ENCODE measurements around the gene CCNF.
A peak's percentile ranks its signal among the peaks of the same experiment; 100 is the strongest.
"Not testable (repeated sequence)": the region's sequence is repeated elsewhere in the genome, so short reads cannot be mapped to it uniquely, and the experiment has no call there.

CCNF gene

DNA sequence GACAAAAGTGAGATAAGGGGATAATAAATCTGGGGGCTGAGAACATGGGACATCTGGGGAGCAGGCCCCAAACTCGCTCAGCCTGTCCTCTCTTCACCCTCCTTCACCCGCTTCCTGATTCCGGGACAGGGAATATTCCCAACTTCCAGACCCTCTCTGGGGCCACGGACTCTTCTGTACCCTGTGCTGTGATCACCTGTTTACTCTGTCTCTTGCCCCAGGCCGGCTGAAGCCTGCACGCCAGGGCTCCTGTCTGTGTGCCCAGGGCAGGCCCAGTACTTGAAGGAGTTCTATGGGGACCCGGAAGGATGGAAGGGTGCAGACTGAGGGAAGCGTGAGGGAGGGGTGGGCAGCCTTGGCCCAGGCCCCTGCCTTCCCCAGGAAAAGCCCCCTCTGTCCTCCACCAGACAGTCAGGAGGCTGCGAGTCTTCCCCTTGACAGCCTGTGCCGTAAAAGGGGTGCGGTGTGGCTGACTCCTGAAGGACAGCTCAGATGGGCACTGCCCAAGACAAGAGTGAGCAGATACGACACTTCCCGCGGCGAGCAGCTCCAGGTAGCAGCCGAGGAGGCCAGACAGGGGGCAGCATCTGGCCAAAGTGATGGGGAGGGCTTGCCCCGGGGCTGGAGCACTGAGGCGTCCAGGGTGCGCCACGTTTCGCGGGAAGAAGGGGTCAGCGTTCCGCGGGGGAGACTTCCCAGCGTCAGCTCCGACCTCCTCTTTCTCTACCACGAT is 1.0 kb upstream of the CCNF start:
- DNase-seq = peak; percentile 39 to 71

DNA sequence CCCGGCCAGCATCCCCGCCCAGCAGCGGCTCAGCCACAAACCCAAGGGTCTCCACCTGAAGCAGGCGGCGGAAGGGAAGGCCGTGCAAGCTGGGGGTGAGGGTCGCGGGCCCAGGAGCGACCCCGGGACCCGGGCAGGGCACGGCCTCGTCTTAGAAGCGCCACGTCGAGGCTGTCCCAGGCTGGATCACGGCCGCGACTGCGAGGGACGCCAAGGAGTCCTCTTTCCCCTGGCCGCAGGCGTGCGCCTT is 538 bp upstream of the CCNF start:
- no peak for DNase-seq

DNA sequence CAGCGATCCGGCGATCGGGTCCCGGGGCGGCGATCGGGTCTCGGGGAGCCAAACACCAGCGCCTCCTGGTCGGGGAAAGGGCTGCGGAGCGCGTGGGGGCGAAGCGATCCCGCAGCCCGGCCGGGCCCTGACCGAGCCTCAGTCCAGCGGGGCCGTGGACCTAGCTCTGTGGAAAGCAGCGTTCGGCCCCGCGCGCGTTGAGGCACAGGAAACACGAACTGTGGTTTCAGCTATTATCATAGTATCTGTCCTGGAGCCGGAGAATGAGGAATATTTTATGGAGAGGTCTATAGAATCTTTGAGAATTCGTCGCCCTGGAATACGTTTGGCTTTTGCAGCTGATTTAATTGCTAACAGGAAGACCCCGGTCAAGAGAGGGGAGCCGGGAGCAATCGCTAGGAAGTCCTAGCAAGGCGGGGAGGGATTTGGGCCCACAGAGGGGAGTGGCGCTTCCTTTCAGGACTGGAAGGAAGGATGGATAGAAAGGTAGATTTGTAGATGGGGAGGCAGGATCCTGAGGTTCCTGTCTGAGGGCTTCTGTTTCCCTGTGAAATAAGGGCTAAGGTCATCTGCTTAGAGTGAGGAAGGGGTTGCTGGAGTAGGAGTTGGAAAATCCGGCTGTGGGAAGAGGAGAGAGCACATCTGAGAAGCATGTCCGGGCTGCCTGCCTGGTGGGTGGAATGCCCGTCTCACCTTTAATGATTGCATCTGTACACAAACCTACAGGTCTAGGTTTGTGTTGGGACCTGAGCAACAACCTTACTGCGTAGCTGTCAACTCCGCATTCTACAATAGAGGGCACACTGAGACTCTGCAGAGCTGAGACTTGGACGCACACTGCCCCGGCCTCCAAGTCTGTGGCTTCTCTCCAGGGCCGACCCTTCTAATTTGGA is 770 bp downstream of the CCNF start:
- peak in 1 of 2 experiments; percentile 42 for DNase-seq

DNA sequence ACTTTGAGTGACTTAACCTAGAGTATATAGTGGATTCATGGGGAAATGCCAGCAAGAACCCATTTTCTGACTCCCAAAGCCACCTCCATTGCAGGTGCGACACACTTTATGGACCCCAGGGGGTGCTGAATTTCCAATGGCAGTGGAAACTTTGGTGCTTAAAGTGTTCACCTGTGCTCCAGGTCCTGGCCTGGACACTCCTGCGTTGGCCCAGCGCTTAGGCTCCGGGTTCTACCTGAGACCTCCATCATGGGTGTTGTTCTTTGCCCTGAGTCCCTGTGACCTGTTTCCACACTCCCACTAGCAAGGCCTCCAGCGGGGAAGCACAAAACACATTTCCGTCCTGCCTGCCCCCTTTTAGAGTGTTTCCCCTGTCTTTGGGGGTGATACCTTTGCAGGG is 3.0 kb downstream of the CCNF start:
- no peak for DNase-seq

DNA sequence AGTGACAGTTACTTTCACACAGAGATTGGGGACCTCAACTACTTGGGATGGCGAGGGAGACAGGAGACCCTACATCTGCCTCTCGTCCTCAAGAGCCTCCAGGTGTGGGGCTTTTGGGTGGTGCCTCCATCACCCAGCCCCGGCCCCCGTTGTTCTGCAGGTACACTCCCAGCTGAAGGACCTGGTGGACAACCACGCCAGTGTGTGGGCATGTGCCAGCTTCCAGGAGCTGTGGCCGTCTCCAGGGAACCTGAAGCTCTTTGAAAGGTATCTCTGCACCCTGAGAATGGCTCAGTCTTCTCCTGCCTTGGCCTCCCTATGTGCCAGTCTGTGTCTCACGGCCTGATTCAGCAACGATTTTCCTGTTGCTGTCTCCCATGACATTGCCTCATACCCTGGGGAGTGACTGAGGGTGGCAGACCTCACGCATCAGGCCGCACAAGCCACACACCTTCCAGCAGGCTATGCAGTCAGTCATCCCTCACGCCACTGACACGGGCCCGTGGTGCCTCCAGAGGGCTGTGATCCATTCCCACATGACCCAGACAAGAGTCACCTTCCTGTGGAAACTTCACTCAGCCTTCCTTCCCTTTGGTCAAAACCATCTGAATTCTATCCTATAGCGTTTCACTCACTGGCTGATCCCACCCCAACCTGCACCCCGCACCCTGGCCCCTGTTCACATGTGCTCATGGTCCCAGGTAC is 3.7 kb downstream of the CCNF start:
- DNase-seq = no peak

DNA sequence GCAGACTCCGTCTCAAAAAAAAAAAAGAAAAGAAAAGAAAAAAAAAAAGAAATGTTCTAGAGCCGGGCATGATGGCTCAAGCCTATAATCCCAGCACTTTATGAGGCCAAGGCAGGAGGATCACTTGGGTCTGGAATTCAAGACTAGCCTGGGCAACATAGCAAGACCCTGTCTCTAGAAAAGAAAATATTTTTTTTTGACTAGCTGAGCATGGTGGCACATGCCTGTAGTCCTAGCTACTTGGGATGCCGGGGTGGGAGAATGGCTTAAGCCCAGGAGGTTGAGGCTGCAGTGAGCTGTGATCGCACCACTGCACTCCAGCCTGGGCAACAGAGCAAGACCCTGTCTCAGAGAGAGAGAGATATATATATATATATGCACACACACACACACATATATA is 6.0 kb downstream of the CCNF start:
- DNase-seq = not testable (repeated sequence)

DNA sequence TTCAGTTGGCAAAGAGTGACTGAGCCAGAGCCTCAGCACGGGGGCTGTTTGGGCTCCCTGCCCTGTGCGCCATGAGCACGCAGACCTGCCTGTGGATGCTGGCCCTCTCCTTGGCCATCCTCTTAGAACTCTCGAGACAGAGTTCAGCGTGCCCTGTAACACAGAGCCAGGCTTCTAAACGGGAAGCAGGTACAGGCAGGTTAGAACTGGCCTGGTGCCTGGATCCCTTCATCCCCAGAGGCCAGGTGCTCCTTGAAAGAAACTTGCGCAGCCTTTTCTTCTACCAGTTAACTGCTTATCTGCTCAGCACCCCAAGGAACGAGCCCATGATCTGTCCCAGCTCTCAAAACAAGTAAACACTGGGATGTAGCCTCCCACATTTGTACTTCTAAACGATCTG is 6.9 kb downstream of the CCNF start:
- no peak for DNase-seq

DNA sequence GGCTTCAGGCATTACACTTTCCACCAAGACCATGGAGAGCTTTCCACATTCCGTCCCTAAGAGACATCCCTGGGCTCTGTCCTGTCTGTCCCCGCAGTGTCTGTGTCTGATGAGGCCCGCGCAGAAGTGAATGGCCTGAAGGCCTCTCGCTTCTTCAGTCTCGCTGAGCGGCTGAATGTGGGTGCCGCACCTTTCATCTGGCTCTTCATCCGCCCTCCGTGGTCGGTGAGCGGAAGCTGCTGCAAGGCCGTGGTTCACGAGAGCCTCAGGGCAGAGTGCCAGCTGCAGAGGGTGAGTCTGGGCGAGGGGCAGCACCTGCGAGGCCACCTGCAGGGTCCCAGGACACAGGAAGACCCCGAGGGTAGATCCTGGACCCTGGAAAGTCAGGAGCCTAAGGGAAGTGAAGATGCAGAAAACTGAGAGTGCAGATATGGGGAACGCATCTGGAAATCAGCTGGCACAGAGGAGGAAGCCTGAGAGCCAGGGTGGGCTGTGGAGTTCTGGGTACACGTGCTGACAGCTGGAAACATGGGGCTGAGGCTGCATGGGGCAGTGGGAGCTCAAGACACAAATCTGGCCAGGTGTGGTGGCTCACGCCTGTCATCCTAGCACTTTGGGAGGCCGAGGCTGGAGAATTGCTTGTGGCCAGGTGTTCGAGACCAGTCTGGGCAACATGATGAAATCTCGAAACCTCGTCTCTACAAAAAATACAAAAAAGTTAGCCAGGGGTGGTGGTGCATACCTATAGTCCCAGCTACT is 8.0 kb downstream of the CCNF start:
- no peak for DNase-seq

DNA sequence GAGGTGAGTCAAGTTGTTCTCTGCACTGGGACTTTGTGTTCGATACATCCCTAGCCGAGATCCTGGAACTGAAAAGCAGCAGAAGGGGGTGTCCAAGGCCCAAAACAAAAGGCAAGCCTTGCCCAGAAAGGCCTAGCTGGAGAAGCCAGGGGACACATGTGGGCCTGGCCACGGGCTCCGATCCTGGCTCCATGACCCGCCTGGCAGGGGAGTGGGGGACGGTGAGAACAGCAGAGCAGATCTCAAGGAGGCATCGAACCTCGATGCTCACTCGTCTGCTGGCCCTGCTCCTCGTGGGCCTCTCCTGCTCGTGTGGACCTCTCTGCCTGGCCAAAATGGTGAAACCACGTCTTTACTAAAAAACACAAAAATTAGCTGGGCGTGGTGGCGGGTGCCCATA is 8.9 kb downstream of the CCNF start:
- no peak for DNase-seq

DNA sequence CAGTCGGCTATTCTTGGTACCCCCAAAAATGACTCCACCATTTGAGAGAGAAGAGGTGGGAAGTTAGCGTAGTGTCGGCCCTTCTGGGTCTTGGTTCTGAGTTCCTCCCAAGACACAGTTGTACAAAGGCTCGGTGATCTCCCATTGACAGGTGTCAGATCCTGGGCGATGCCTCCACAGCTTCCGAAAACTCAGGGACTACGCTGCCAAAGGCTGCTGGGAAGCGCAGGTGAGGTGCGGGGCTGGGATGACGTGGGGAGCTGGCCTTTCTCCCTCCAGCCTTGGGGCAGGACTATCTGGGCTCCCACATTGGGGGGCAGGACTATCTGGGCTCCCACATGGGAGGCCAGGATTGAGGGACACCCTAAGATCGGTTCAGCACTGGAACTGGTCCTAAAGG is 10.4 kb downstream of the CCNF start:
- no peak for DNase-seq

DNA sequence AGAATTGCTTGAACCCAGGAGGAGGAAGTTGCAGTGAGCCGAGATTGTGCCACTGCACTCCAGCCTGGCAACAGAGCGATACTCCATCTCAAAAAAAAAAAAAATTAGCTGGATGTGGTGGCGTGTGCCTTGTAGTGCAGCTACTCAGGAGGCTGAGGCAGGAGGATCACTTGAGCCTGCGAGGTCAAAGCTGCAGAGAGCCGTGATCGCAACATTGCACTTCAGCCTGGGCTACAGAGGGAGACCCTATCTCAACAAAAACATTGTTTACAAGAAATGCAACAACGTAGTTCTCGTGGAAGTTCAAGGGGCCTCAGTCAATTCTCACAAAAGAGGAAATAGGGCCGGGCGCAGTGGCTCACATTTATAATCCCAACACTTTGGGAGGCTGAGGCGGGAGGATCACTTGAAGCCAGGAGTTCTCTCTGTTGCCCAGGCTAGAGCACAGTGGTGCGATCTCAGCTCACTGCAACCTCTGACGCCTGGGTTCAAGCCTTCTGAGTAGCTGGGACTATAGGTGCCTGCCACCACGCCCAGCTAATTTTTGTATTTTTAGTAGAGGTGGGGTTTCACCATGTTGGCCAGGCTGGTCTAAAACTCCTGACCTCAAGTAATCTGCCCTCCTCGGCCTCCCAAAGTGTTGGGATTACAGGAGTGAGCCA is 12.0 kb downstream of the CCNF start:
- not testable (repeated sequence) for DNase-seq

DNA sequence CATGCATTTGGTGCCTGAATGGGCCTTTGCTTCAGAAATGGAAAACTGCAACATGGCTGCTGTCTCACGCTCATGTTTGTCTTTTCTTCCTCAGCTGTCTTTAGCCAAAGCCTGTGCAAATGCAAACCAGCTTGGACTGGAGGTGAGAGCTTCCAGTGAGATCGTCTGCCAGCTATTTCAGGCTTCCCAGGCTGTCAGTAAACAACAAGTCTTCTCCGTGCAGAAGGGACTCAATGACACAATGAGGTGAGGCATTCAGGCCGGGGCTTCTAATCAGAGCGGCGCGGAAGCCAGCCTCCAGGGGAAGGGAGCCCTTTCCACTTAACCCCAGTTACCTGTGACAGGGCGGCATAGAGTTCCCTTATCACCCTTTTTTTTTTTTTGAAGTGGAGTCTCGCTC is 14.3 kb downstream of the CCNF start:
- no peak for DNase-seq

DNA sequence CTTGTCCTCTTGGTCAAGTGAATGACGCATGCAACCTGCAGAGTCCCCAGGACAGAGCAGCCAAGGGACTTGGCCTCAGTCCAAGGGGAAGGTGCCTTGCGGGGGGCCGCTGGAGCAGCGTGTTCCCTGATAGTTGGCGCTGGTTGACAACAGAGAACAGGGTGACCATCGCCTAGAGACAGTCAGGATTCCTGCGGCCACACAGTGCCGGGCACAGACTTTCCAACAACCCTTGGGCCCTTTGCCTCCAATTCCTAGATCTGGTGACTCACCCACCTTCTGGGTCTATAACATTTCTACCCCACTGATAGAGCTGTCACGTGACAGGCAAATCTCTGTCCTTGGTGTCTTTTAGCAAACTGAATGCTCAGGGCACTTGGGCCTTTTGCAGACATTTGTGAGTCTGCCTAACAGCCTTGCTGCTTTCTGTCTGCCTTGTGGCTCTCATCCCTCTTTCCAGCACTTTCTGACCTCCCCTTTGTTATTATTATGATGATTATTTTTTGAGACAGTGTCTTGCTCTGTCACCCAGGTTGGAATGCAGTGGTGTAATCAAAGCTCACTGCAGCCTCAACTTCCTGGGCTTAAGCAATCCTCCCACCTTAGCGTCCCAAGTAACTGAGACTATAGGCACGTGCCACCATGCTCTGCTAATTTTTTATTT is 18.8 kb downstream of the CCNF start:
- no peak for DNase-seq

DNA sequence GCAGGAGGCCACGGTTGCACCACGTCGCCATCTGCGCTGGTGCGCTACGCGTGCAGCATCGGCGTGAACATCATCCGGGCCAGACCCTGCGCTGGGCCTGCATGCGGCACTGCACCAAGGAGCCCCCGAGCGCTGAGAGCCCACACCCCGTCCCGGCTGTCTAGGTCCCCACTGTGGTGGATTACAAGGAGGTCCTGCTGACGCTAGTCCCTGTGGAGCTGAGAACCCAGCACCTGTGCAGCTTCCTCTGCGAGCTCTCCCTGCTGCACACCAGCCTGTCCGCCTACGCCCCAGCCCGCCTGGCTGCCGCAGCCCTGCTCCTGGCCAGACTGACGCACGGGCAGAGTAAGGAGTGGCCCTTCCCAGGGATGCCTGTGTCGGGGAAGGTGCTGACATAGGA is 19.9 kb downstream of the CCNF start:
- DNase-seq = no peak

DNA sequence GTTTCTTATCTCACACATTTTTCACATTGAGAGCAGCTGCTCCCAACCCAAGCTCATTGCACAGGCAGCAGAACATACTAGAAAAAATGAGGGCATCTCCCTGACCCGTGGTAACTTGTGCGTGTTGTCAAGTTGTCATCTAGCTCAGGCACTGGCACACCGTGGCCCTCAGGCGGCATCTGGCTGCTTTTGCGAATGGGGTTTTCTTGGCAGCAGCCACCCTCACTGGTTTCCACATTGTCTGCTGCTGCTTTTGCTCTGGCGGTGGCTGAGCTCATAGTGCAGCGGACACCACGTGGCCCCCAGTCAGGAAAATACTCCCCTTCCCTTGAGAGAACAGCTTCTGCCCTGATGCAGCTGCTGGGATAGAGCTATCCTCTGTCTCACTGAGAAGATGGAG is 21.3 kb downstream of the CCNF start:
- DNase-seq = no peak

DNA sequence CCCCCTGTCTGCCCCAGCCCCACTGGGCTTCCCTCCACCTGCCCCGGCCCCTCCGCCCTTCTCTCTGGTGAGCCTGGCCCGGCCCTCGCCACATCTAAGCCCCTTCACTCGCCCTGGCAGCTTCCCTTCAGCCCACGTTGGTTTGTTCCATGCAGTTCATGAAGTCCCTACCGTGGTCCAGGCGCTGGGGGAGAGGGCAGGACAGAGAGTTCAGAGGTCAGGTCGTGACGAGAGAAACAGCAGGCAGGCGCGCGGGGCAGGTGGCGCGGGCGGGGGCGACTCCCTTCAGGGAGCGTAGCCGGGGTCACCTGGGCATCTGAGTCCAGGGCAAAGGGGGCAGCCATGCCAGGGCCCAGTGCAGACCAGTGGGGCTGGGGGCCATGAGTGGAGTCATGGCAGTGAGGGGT is 21.7 kb downstream of the CCNF start:
- no peak for DNase-seq

DNA sequence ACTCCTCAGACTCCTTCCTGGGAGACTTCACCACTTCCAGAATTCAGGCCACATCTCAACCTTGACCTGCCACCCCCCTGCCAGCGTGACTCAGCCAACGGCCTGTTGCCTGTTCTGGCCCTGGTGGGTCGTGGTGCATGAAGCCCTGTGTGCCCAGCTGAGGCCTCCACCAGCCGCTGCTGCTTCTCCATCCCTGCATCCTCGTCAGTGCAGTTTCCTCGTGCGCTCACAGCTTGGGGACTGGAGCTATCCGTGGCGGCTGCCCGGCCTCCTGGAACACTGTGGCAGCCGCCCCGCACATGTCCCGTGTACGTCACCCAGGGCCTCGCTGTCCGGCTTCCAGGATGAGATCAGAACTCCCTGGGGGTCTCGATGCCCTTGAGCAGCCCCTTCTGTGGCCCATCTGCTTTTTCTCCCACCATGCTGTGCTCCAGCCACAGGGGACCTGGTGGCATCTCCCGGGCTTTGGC is 22.6 kb downstream of the CCNF start:
- DNase-seq = no peak

DNA sequence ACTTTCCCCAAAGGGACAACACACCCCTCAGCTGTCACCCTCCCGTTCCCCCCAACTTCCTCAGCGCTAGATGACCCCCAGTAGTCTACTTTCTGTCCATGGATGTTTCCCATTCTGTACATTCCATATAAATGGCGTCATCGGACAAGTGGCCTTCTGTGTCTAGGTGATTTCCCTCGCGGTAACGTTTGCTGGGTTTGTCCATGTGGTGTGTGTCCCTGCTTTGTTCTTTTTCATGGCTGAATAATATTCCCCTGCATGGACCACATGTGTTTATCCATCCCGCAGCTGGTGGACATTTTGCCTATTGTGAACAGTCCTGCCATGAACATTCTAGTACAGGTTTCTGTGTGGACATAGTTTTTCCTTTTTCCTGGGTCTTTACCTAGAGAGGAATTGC is 23.4 kb downstream of the CCNF start:
- no peak for DNase-seq

DNA sequence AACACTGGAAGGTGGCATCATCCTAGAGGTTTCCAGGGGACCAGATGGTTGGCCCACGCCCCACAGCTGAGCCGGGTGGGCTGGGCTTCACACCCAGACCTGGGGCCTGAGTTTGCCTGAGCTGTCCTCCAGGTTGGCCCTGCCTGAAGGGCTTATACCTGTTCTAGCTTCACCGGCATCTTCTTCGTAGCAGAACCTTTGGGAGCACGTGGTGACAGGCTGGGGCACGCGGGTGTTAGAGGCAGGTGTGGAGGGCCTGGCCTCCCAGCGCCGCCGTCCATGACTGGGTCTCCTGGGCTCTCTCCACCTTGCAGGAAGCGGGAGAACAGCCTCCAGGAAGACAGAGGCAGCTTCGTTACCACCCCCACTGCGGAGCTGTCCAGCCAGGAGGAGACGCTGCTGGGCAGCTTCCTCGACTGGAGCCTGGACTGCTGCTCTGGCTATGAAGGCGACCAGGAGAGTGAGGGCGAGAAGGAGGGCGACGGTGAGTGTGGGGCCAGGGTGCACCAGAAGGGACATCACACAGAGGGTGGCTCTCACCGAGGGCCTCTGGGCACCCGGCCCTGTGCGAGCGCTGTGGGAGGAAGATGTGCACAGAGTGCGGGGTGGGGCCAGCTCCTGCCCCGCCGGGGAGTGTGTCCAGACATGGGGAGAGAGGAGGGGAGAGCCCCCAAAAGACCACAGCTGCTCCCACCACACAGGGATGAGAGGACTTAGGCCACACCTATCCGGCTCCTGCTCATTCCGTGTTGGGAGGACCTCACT is 26.0 kb downstream of the CCNF start:
- no peak for DNase-seq

DNA sequence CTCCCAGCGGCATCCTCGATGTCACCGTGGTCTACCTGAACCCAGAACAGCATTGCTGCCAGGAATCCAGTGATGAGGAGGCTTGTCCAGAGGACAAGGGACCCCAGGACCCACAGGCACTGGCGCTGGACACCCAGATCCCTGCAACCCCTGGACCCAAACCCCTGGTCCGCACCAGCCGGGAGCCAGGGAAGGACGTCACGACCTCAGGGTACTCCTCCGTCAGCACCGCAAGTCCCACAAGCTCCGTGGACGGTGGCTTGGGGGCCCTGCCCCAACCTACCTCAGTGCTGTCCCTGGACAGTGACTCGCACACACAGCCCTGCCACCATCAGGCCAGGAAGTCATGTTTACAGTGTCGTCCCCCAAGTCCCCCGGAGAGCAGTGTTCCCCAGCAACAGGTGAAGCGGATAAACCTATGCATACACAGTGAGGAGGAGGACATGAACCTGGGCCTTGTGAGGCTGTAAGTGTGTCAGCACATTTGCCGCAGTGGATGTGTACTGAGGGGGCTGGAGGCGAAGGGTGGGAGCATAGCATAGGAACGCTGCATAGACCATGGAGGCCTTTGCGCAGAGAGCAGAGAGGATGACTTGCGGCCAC is 27.4 kb downstream of the CCNF start:
- DNase-seq = no peak

DNA sequence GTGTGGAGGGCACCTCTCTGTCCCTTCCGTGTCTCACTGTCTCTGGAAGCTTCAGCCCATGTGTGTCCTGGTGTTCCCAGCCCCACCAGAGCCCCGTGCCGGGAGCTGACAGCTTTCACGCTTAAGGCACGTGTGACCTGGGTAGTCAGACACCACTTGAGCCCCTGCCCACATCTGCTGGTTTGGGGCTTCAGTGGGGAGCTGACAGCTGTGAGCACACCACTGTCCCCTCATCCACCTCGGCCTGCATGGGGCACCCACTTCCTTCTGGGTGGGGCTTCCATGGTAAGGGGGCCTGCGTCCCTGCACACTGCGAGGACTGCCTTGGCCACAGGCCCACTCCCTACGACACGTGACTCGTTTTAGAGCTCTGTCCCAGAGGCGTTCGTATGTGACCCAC is 28.0 kb downstream of the CCNF start:
- DNase-seq = peak in 1 of 2 experiments; percentile 56

All from NCI-H524 (cell line).